GM18520 (cell line): ENCODE data around the gene TTC38.
"Not testable (repeated sequence)": the region's sequence is repeated elsewhere in the genome, so short reads cannot be mapped to it uniquely, and the experiment has no call there.

ENCODE experiments used
- ATAC-seq: cut with Tn5 transposase; IDR thresholded peaks from one replicate; pipeline ENCODE4 v1.9.1; 2021; ENCODE audit not compliant: unreplicated experiment

Gene TTC38

GRCh38 chr22:46245511-46245910 is 22.3 kb upstream of the TTC38 start:
- no peak for ATAC-seq

GRCh38 chr22:46246178-46246577 is 21.6 kb upstream of the TTC38 start:
- no peak for ATAC-seq

GRCh38 chr22:46247443-46247975 is 20.3 kb upstream of the TTC38 start:
- no peak for ATAC-seq

- ATAC-seq: peak; percentile 78
Observed at GRCh38 chr22:46250035-46250782, 17.6 kb upstream of the TTC38 start, which contains the start of gene CDPF1. Gene CDPF1, minus strand, starts transcription at chr22:46250293. Its CDS starts 2,009 bp downstream, at chr22:46248284.

GRCh38 chr22:46250783-46251125 is 17.1 kb upstream of the TTC38 start:
- peak; percentile 5 for ATAC-seq

- no peak for ATAC-seq
Observed at GRCh38 chr22:46251266-46251665, 16.5 kb upstream of the TTC38 start.

- no peak for ATAC-seq
Observed at GRCh38 chr22:46251816-46252380, 15.9 kb upstream of the TTC38 start.

- no peak for ATAC-seq
Observed at GRCh38 chr22:46256358-46256958, 11.3 kb upstream of the TTC38 start.

- no peak for ATAC-seq
Observed at GRCh38 chr22:46259374-46259773, 8.4 kb upstream of the TTC38 start.

GRCh38 chr22:46260038-46260437 is 7.8 kb upstream of the TTC38 start:
- no peak for ATAC-seq

- no peak for ATAC-seq
Observed at GRCh38 chr22:46262449-46263215, 5.2 kb upstream of the TTC38 start.

- ATAC-seq: no peak
Observed at GRCh38 chr22:46263216-46263590, 4.6 kb upstream of the TTC38 start, which contains the start of gene PKDREJ. Gene PKDREJ, minus strand, starts transcription at chr22:46263343. Its CDS starts 21 bp downstream, at chr22:46263322.

- ATAC-seq: not testable (repeated sequence)
Observed at GRCh38 chr22:46264520-46264919, 3.3 kb upstream of the TTC38 start.

GRCh38 chr22:46265627-46266026 is 2.2 kb upstream of the TTC38 start:
- ATAC-seq: not testable (repeated sequence)

GRCh38 chr22:46269564-46269963 is 1.8 kb downstream of the TTC38 start:
- no peak for ATAC-seq

- no peak for ATAC-seq
Observed at GRCh38 chr22:46272196-46272595, 4.4 kb downstream of the TTC38 start.

- ATAC-seq: no peak
Observed at GRCh38 chr22:46272762-46273431, 5.1 kb downstream of the TTC38 start.

- no peak for ATAC-seq
Observed at GRCh38 chr22:46273432-46274148, 5.8 kb downstream of the TTC38 start.

GRCh38 chr22:46274381-46274780 is 6.6 kb downstream of the TTC38 start:
- ATAC-seq: no peak
